Measurements from ENCODE around the gene POTEF. TPM values are rescaled to one million over a fixed set of nuclear protein-coding genes. Genes with fewer than 3 reads are reported as not detected.
"Not testable (repeated sequence)": the region's sequence is repeated elsewhere in the genome, so short reads cannot be mapped to it uniquely, and the experiment has no call there.

Gene POTEF
- total RNA-seq, 3 donors from 2014 or later = not detected

- Mint-ChIP-seq H3K9me3 (no peaks in the 10 kb centered on the region), H3K27me3 (ENCODE audit: low read depth) (no peaks in the 10 kb centered on the region), H3K4me3 (no peak overlapping the region), H3K36me3 (ENCODE audit: insufficient read depth) (peaks cover 10% of the 10 kb centered on the region), H3K4me1 (ENCODE audit: low read depth) (peaks cover 4% of the 10 kb centered on the region)
- DNase-seq = no peak
- ATAC-seq = no peak
These were observed 27.6 kb upstream of the POTEF start for GRCh38 chr2:130156624-130157004.

GRCh38 chr2:130155956-130156623 is 27.1 kb upstream of the POTEF start:
- not testable (repeated sequence) for H3K27me3 Mint-ChIP-seq (ENCODE audit: low read depth); H3K4me3 Mint-ChIP-seq; H3K4me1 Mint-ChIP-seq (ENCODE audit: low read depth); DNase-seq; H3K36me3 Mint-ChIP-seq (ENCODE audit: insufficient read depth); H3K9me3 Mint-ChIP-seq
- peak; percentile 19 to 33 for ATAC-seq

- no peaks in the 10 kb centered on the region for H3K27me3 Mint-ChIP-seq (ENCODE audit: low read depth)
- peaks cover 7% of the 10 kb centered on the region for H3K36me3 Mint-ChIP-seq (ENCODE audit: insufficient read depth)
- no peaks in the 10 kb centered on the region for H3K9me3 Mint-ChIP-seq
- H3K4me1 Mint-ChIP-seq (ENCODE audit: low read depth) = peaks cover 4% of the 10 kb centered on the region
- DNase-seq = no peak
- no peak for ATAC-seq
- H3K4me3 Mint-ChIP-seq = no peak overlapping the region
These were observed 26.0 kb upstream of the POTEF start for GRCh38 chr2:130154773-130155765.

- H3K4me3 Mint-ChIP-seq; H3K36me3 Mint-ChIP-seq (ENCODE audit: insufficient read depth); ATAC-seq; DNase-seq; H3K9me3 Mint-ChIP-seq; H3K27me3 Mint-ChIP-seq (ENCODE audit: low read depth); H3K4me1 Mint-ChIP-seq (ENCODE audit: low read depth): not testable (repeated sequence)
These were observed 25.4 kb upstream of the POTEF start for GRCh38 chr2:130154423-130154770.

- H3K4me1 Mint-ChIP-seq (ENCODE audit: low read depth); H3K36me3 Mint-ChIP-seq (ENCODE audit: insufficient read depth); H3K27me3 Mint-ChIP-seq (ENCODE audit: low read depth); DNase-seq; H3K4me3 Mint-ChIP-seq; ATAC-seq; H3K9me3 Mint-ChIP-seq: not testable (repeated sequence)
These were observed 24.9 kb upstream of the POTEF start for GRCh38 chr2:130153721-130154422.

- Mint-ChIP-seq H3K4me1 (ENCODE audit: low read depth) (no peaks in the 10 kb centered on the region), H3K9me3 (no peaks in the 10 kb centered on the region)
- no peak for ATAC-seq
These were observed 24.0 kb upstream of the POTEF start for GRCh38 chr2:130152816-130153595.

GRCh38 chr2:130152136-130152815 is 23.3 kb upstream of the POTEF start:
- not testable (repeated sequence) for H3K9me3 Mint-ChIP-seq; H3K27me3 Mint-ChIP-seq (ENCODE audit: low read depth); H3K36me3 Mint-ChIP-seq (ENCODE audit: insufficient read depth); H3K4me3 Mint-ChIP-seq; DNase-seq; H3K4me1 Mint-ChIP-seq (ENCODE audit: low read depth); ATAC-seq

More at GRCh38 chr2:130152816-130153595, 24.0 kb upstream of the POTEF start:
- no peak overlapping the region for H3K4me3 Mint-ChIP-seq
- H3K27me3 Mint-ChIP-seq (ENCODE audit: low read depth) = no peaks in the 10 kb centered on the region
- peaks cover 6% of the 10 kb centered on the region for H3K36me3 Mint-ChIP-seq (ENCODE audit: insufficient read depth)
- no peak for DNase-seq

GRCh38 chr2:130151145-130151512 is 22.1 kb upstream of the POTEF start:
- H3K27me3 Mint-ChIP-seq (ENCODE audit: low read depth); ATAC-seq; H3K36me3 Mint-ChIP-seq (ENCODE audit: insufficient read depth); H3K9me3 Mint-ChIP-seq; H3K4me3 Mint-ChIP-seq; H3K4me1 Mint-ChIP-seq (ENCODE audit: low read depth); DNase-seq: not testable (repeated sequence)

GRCh38 chr2:130150181-130151144 is 21.4 kb upstream of the POTEF start:
- no peak for ATAC-seq
- Mint-ChIP-seq H3K36me3 (ENCODE audit: insufficient read depth) (peaks cover 6% of the 10 kb centered on the region), H3K27me3 (ENCODE audit: low read depth) (no peaks in the 10 kb centered on the region), H3K4me1 (ENCODE audit: low read depth) (no peaks in the 10 kb centered on the region), H3K9me3 (no peaks in the 10 kb centered on the region), H3K4me3 (no peak overlapping the region)
- DNase-seq = no peak

GRCh38 chr2:130148515-130148914 is 19.5 kb upstream of the POTEF start:
- DNase-seq; H3K9me3 Mint-ChIP-seq; H3K4me3 Mint-ChIP-seq; H3K4me1 Mint-ChIP-seq (ENCODE audit: low read depth); H3K36me3 Mint-ChIP-seq (ENCODE audit: insufficient read depth); ATAC-seq; H3K27me3 Mint-ChIP-seq (ENCODE audit: low read depth): not testable (repeated sequence)

- H3K36me3 Mint-ChIP-seq (ENCODE audit: insufficient read depth); H3K4me1 Mint-ChIP-seq (ENCODE audit: low read depth); H3K9me3 Mint-ChIP-seq: not testable (repeated sequence)
- DNase-seq = peak; percentile 44
- Mint-ChIP-seq H3K27me3 (ENCODE audit: low read depth) (peaks cover 10% of the 10 kb centered on the region), H3K4me3 (peak within 1 kb of the TSS; percentile 79)
- ATAC-seq = peak; percentile 83 to 86
These were observed 16.0 kb upstream of the POTEF start, which contains the start of gene CCDC74B for GRCh38 chr2:130145006-130145414. Gene CCDC74B (minus strand): TSS chr2:130145112. CDS start chr2:130144996, 116 bp downstream.

GRCh38 chr2:130143266-130144039 is 14.4 kb upstream of the POTEF start:
- not testable (repeated sequence) for ATAC-seq; H3K4me1 Mint-ChIP-seq (ENCODE audit: low read depth); H3K9me3 Mint-ChIP-seq; DNase-seq; H3K36me3 Mint-ChIP-seq (ENCODE audit: insufficient read depth)
- Mint-ChIP-seq H3K4me3 (peak overlapping the region; percentile 66), H3K27me3 (ENCODE audit: low read depth) (peaks cover 10% of the 10 kb centered on the region)
